ENCODE results near the gene CBX4.

Gene CBX4

GRCh38 chr17:79836972-79837887 lies 2.0 kb downstream of the CBX4 start:
- no peak for TF ChIP-seq OSR1 (CRISPR knock-in tag; IDR thresholded peaks at IDR 0.05)
- TF ChIP-seq PATZ1 (CRISPR knock-in tag; IDR thresholded peaks at IDR 0.05; ENCODE audit: borderline replicate concordance) = no peak
- no peak for TF ChIP-seq PPARA (CRISPR knock-in tag; IDR thresholded peaks at IDR 0.05; ENCODE audit: borderline replicate concordance)
- no peak for TF ChIP-seq CSDC2 (CRISPR knock-in tag; IDR thresholded peaks at IDR 0.05)
- no peak for TF ChIP-seq POU6F1 (CRISPR knock-in tag; IDR thresholded peaks at IDR 0.05; ENCODE audit: borderline replicate concordance, low read depth)
- TF ChIP-seq BACH2 (CRISPR knock-in tag; IDR thresholded peaks at IDR 0.05; ENCODE audit: borderline replicate concordance) = no peak
- no peak for TF ChIP-seq ZFP3 (CRISPR knock-in tag; IDR thresholded peaks at IDR 0.05)
- TF ChIP-seq ZNF8 (CRISPR knock-in tag; IDR thresholded peaks at IDR 0.05) = no peak
- TF ChIP-seq TOX (CRISPR knock-in tag; IDR thresholded peaks at IDR 0.05; ENCODE audit: borderline replicate concordance) = no peak
- TF ChIP-seq ZFP30 (CRISPR knock-in tag; IDR thresholded peaks at IDR 0.05) = no peak
- TF ChIP-seq ARNTL (CRISPR knock-in tag; IDR thresholded peaks at IDR 0.05; ENCODE audit: borderline replicate concordance, low read depth) = no peak
- no peak for TF ChIP-seq ISL1 (CRISPR knock-in tag; IDR thresholded peaks at IDR 0.05)
- TF ChIP-seq ESRRG (CRISPR knock-in tag; IDR thresholded peaks at IDR 0.05) = no peak
- TF ChIP-seq RARB (CRISPR knock-in tag; IDR thresholded peaks at IDR 0.05) = no peak
- no peak for TF ChIP-seq CSRNP3 (CRISPR knock-in tag; IDR thresholded peaks at IDR 0.05)
- no peak for TF ChIP-seq CREB5 (CRISPR knock-in tag; IDR thresholded peaks at IDR 0.05; ENCODE audit: low read depth)
- no peak for TF ChIP-seq ZNF70 (CRISPR knock-in tag; IDR thresholded peaks at IDR 0.05)
- no peak for TF ChIP-seq TSHZ2 (CRISPR knock-in tag; IDR thresholded peaks at IDR 0.05)
- no peak for TF ChIP-seq ZC3H10 (CRISPR knock-in tag; IDR thresholded peaks at IDR 0.05)
- no peak for TF ChIP-seq SNAI2 (CRISPR knock-in tag; IDR thresholded peaks at IDR 0.05)
- ATAC-seq = no peak

GRCh38 chr17:79836510-79836971 lies 2.7 kb downstream of the CBX4 start:
- no peak for ATAC-seq
- TF ChIP-seq POU6F1 (CRISPR knock-in tag; IDR thresholded peaks at IDR 0.05; ENCODE audit: borderline replicate concordance, low read depth) = no peak
- TF ChIP-seq ZC3H10 (CRISPR knock-in tag; IDR thresholded peaks at IDR 0.05) = no peak
- no peak for TF ChIP-seq CSRNP3 (CRISPR knock-in tag; IDR thresholded peaks at IDR 0.05)
- TF ChIP-seq TSHZ2 (CRISPR knock-in tag; IDR thresholded peaks at IDR 0.05) = no peak
- no peak for TF ChIP-seq PPARA (CRISPR knock-in tag; IDR thresholded peaks at IDR 0.05; ENCODE audit: borderline replicate concordance)
- no peak for TF ChIP-seq ISL1 (CRISPR knock-in tag; IDR thresholded peaks at IDR 0.05)
- no peak for TF ChIP-seq PATZ1 (CRISPR knock-in tag; IDR thresholded peaks at IDR 0.05; ENCODE audit: borderline replicate concordance)
- TF ChIP-seq RARB (CRISPR knock-in tag; IDR thresholded peaks at IDR 0.05) = no peak

All from SK-N-SH treated with all-trans-retinoic acid at 6 μM for 48 hours (cell line).